DOHH2 (cell line): ENCODE measurements around the gene CERS6.

Experiments
- CTCF ChIP-seq: fragments of 200-600 bp; sonication (generic); IDR thresholded peaks from one replicate; pipeline ENCODE4 v1.5.1; 2014; ENCODE audit warnings: antibody characterized with exemption, mild to moderate bottlenecking, low read depth, low read length; ENCODE audit not compliant: poor library complexity, severe bottlenecking
- EZH2phosphoT487 ChIP-seq: fragments of 200-600 bp; sonication (generic); IDR thresholded peaks from 2 replicates; pipeline ENCODE4 v1.6.1; 2017; ENCODE audit warnings: borderline replicate concordance, mild to moderate bottlenecking, antibody characterized with exemption, low read length, moderate library complexity, mixed read lengths

- TF ChIP-seq CTCF: no peak
- TF ChIP-seq EZH2phosphoT487: no peak
Measured at GRCh38 chr2:168706806-168707205, 250.7 kb downstream of the CERS6 start.
